HL-60 (cell line): ENCODE measurements around the gene SLC6A11.
A peak's percentile ranks its signal among the peaks of the same experiment; 100 is the strongest.

Source experiments
- DNase-seq, 2 experiments: peaks; one replicate each; pipeline ENCODE4 v3.0.0-alpha.2; 2010 to 2020; ENCODE audit warnings: low read depth in 1 of 2, low spot score in 1 of 2
- H3K27ac ChIP-seq: fragments of 250-450 bp; sonication (Bioruptor Pico); replicated peaks from 2 replicates; pipeline ENCODE4 v1.5.1; 2020; ENCODE audit warnings: mild to moderate bottlenecking, moderate library complexity
- H3K27me3 ChIP-seq: fragments of 250-450 bp; sonication (Bioruptor Pico); 2 replicates; pipeline ENCODE4 v1.5.1; 2021; ENCODE audit warnings: mild to moderate bottlenecking, moderate library complexity; ENCODE audit not compliant: insufficient read depth, poor library complexity, severe bottlenecking
- H3K4me3 ChIP-seq: replicated peaks from 2 replicates; pipeline ENCODE4 v1.5.1; 2011; ENCODE audit warnings: mild to moderate bottlenecking, control low read depth, low read length; ENCODE audit not compliant: insufficient read depth
- GABPA ChIP-seq: IDR thresholded peaks from 2 replicates; pipeline ENCODE4 v1.6.1; 2012; ENCODE audit warnings: low read depth
- POLR2AphosphoS5 ChIP-seq: IDR thresholded peaks from 2 replicates; pipeline ENCODE4 v1.6.1; 2012; ENCODE audit warnings: low read depth
- SPI1 ChIP-seq: IDR thresholded peaks from 2 replicates; pipeline ENCODE4 v1.6.1; 2012; ENCODE audit warnings: low read depth, mild to moderate bottlenecking, borderline replicate concordance
- TF ChIP-seq, protein P1 (sequence below): IDR thresholded peaks from one replicate; pipeline ENCODE4 v1.5.1; 2011; ENCODE audit warnings: low read length, control low read depth, inconsistent platforms; ENCODE audit not compliant: insufficient read depth
- TF ChIP-seq, protein P2 (sequence below): IDR thresholded peaks from 2 replicates; pipeline ENCODE4 v1.6.1; 2012; ENCODE audit warnings: low read depth; ENCODE audit not compliant: insufficient replicate concordance

SLC6A11 gene

DNA sequence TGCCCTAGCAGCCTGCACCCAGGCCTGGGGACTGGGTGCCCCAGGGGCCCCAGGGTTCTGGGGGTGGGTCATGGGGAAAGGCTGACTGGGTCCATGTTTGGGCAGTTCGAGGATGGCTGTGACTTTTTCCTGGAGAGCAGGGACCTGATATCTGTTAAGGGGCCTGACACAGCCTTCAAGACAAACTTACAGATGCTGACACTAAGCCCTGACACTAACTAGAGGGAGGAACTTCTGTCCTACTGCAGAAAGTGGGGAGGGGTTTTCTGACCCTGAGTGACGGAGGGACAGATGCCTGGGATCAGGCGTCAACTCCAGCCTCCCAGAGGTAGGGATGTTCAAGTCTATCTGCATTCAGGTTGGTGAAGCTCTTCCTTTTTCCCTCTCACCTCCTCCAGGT is 45.0 kb upstream of the SLC6A11 start:
- Histone ChIP-seq H3K27ac (no peak overlapping the region), H3K4me3 (no peak overlapping the region), H3K27me3 (no peaks in the 10 kb centered on the region)
- no peak for DNase-seq
- TF ChIP-seq, protein P1, sequence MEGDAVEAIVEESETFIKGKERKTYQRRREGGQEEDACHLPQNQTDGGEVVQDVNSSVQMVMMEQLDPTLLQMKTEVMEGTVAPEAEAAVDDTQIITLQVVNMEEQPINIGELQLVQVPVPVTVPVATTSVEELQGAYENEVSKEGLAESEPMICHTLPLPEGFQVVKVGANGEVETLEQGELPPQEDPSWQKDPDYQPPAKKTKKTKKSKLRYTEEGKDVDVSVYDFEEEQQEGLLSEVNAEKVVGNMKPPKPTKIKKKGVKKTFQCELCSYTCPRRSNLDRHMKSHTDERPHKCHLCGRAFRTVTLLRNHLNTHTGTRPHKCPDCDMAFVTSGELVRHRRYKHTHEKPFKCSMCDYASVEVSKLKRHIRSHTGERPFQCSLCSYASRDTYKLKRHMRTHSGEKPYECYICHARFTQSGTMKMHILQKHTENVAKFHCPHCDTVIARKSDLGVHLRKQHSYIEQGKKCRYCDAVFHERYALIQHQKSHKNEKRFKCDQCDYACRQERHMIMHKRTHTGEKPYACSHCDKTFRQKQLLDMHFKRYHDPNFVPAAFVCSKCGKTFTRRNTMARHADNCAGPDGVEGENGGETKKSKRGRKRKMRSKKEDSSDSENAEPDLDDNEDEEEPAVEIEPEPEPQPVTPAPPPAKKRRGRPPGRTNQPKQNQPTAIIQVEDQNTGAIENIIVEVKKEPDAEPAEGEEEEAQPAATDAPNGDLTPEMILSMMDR: no peak
- TF ChIP-seq SPI1 (no peak), POLR2AphosphoS5 (no peak), GABPA (no peak)
- TF ChIP-seq, protein P2, sequence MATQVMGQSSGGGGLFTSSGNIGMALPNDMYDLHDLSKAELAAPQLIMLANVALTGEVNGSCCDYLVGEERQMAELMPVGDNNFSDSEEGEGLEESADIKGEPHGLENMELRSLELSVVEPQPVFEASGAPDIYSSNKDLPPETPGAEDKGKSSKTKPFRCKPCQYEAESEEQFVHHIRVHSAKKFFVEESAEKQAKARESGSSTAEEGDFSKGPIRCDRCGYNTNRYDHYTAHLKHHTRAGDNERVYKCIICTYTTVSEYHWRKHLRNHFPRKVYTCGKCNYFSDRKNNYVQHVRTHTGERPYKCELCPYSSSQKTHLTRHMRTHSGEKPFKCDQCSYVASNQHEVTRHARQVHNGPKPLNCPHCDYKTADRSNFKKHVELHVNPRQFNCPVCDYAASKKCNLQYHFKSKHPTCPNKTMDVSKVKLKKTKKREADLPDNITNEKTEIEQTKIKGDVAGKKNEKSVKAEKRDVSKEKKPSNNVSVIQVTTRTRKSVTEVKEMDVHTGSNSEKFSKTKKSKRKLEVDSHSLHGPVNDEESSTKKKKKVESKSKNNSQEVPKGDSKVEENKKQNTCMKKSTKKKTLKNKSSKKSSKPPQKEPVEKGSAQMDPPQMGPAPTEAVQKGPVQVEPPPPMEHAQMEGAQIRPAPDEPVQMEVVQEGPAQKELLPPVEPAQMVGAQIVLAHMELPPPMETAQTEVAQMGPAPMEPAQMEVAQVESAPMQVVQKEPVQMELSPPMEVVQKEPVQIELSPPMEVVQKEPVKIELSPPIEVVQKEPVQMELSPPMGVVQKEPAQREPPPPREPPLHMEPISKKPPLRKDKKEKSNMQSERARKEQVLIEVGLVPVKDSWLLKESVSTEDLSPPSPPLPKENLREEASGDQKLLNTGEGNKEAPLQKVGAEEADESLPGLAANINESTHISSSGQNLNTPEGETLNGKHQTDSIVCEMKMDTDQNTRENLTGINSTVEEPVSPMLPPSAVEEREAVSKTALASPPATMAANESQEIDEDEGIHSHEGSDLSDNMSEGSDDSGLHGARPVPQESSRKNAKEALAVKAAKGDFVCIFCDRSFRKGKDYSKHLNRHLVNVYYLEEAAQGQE: no peak

DNA sequence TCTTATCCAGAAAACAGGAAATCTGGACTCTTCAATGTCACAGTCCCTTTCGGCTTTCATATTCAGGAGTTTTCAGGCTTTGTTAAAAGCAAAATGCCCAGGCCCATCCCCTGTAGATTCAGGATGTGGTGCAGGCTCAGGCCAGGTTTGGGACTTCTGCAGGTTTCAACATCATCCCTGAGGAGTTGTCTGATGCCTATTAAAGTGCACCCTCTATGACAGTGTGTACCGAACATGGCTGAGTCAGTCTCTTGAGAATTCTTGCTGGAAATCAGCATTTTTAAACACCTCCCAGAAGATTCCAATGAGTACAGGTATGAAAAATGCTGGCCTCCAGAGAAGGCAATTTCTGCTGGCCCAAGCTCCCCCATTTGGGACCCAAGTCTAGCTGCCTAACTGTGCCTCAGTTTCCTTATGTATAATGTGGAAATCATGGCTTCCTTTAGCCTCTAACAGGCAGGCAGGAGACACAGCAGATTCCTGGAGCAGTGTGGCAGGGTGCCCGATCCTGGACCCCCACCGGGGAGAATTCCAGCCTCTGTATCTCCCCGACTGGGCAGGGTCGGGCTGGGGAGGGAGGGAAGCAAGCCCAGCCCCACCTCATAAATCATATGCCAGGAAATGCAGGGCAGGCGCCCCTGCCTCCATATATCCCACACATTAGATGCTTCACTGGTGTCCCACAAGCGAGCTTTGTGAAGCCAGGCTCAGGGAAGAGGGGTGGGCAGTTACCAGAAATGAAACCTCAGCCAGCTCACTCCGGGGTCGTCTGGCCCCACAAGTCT is 44.4 kb upstream of the SLC6A11 start:
- no peaks in the 10 kb centered on the region for H3K27me3 ChIP-seq
- DNase-seq: no peak
- TF ChIP-seq GABPA: no peak
- no peak for TF ChIP-seq SPI1
- TF ChIP-seq POLR2AphosphoS5: no peak
- TF ChIP-seq, protein P2: no peak
- TF ChIP-seq, protein P1: no peak
- no peak overlapping the region for H3K27ac ChIP-seq
- H3K4me3 ChIP-seq: no peak overlapping the region

DNA sequence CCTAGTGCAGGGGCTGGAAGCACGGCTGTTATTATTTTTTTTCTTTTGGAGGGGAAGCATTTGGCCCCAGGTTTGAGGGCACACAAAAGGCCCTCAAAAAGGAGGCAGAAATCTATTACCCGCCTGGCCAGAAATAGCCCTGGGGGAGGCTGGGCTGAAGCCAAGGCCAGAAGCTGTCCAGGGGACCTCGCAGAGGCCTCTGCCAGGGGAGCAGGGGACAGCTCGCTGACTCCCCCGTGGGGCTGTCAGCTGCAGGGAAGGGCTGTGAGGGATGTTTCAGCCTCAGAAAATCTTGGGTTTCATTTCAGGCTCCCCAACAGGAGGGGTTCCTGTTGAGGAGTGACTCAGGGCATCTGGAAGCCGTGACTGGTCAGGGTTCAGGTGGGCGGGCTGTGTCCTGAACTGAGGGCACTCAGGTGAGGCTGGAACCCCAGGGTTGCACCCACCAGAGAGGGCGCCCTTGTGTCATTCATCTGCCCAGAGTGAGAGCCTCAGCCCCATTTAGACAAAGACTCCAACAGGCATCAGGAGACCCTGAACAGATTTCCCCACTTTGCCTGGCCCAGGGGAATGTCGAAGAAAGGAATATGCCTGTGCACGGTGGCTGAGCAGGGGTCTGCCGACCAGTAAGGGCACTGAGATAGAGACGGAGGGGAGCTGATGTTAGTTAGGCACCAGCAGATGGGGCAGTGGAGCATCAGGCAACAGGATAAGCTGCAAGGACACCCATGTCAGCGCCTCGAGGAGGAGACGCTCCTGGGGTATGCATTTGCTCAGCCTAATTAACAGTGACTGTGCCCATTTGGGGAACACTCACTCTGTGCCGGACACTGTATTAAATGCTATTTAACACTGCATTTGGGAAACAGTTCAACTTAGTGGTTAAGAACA is 43.5 kb upstream of the SLC6A11 start:
- H3K27me3 ChIP-seq: no peaks in the 10 kb centered on the region
- TF ChIP-seq GABPA: no peak
- TF ChIP-seq, protein P2: no peak
- TF ChIP-seq, protein P1: peak; percentile 11
- peak in 1 of 2 experiments; percentile 11 for DNase-seq
- no peak overlapping the region for H3K27ac ChIP-seq
- no peak overlapping the region for H3K4me3 ChIP-seq
